ENCODE measurements around the gene ISG15.

Gene ISG15

DNA sequence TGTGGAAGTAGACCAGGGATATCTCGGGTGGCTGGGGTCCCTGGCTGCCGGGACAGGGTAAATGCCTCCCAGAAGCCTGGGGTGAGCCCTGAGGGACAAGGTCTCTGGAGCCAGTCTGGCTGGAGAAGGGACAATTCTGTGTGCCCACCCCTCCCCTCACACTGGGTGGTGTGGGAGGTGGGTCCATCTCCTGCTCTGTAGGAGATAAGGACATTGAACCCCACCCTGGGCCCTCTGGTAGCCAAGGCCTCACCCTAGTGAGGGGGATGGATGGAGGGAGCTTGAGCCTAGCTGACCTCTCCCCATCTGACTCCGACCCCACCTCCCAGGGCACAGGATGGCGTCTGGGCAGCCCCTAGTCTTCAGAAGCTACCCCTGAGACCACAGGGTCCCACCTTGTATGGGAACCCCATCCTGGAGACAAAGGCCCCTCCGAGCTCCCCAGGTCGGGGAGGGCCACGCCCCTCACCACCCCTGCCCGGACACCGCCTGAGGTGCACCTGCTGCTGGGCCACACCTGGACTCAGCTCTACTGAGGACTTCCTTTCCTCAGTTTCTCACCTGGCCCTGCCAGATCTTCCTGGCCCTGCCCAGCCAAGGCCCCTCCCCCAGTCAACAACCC lies 11.0 kb downstream of the ISG15 start:
- peak overlapping the region; percentile 28 for H2BK120ac ChIP-seq (ENCODE audit: insufficient read depth, low read length, poor library complexity)
- H2BK12ac ChIP-seq (ENCODE audit: low read length), result peak overlapping the region; percentile 71
- H3K9me3 ChIP-seq (ENCODE audit: insufficient read depth, low read depth, low read length), result peaks cover 2% of the 10 kb centered on the region
- peak overlapping the region; percentile 36 for H3K4me2 ChIP-seq (ENCODE audit: low read length)
- peak overlapping the region; percentile 18 for H4K8ac ChIP-seq (ENCODE audit: low read depth, low read length)
- peak overlapping the region; percentile 13 for H3K18ac ChIP-seq (ENCODE audit: low read length)
- H4K91ac ChIP-seq (ENCODE audit: low read depth, low read length), result peak overlapping the region; percentile 72
- H3K14ac ChIP-seq (ENCODE audit: low read length), result peak overlapping the region; percentile 28
- H3K4ac ChIP-seq (ENCODE audit: low read depth, low read length), result peak overlapping the region; percentile 9
- H2BK5ac ChIP-seq (ENCODE audit: low read depth, low read length, poor library complexity), result peak overlapping the region; percentile 8
- H3K27me3 ChIP-seq (ENCODE audit: insufficient read depth, low read length), result no peaks in the 10 kb centered on the region
- H3K4me3 ChIP-seq (ENCODE audit: low read depth, low read length), result no peak overlapping the region
- peaks cover 12% of the 10 kb centered on the region for H3K79me2 ChIP-seq (ENCODE audit: control insufficient read depth, insufficient read depth, low read length, poor library complexity)
- peaks cover 24% of the 10 kb centered on the region for H3K79me1 ChIP-seq (ENCODE audit: low read length)
- no peak for DNase-seq
- H3K9ac ChIP-seq (ENCODE audit: low read length), result peak overlapping the region; percentile 36
- no peak overlapping the region for H4K12ac ChIP-seq (ENCODE audit: low read depth, low read length)
- H3K23ac ChIP-seq (ENCODE audit: low read length), result no peak overlapping the region
- no CpG with 5 or more reads among the region's 9 CpGs for WGBS (ENCODE audit: extremely low coverage, insufficient coverage, insufficient read length)
- H3K36me3 ChIP-seq (ENCODE audit: control insufficient read depth in 1 of 2, insufficient read depth in 2 of 2, low read length in 2 of 2), result peaks cover 35 to 36% of the 10 kb centered on the region in 2 experiments
- peak overlapping the region; percentile 11 for H3K27ac ChIP-seq (ENCODE audit: low read depth, low read length)
- peak overlapping the region; percentile 65 for H2AK5ac ChIP-seq (ENCODE audit: low read length)
- H2AFZ ChIP-seq (ENCODE audit: insufficient read depth, low read length, poor library complexity), result no peak overlapping the region
- peaks cover 42 to 46% of the 10 kb centered on the region in 2 experiments for H3K4me1 ChIP-seq (ENCODE audit: control insufficient read depth in 1 of 2, insufficient read depth in 2 of 2, low read length in 2 of 2)

- Histone ChIP-seq H2AK5ac (ENCODE audit: low read length) (peak overlapping the region; percentile 58), H3K23ac (ENCODE audit: low read length) (no peak overlapping the region), H3K36me3 (ENCODE audit: control insufficient read depth in 1 of 2, insufficient read depth in 2 of 2, low read length in 2 of 2) (peaks cover 35 to 36% of the 10 kb centered on the region in 2 experiments), H3K4me2 (ENCODE audit: low read length) (peak overlapping the region; percentile 36), H4K91ac (ENCODE audit: low read depth, low read length) (peak overlapping the region; percentile 99), H3K9ac (ENCODE audit: low read length) (peak overlapping the region; percentile 73), H3K14ac (ENCODE audit: low read length) (peak overlapping the region; percentile 62), H2BK5ac (ENCODE audit: low read depth, low read length, poor library complexity) (peak overlapping the region; percentile 78), H3K4me3 (ENCODE audit: low read depth, low read length) (no peak overlapping the region), H3K79me1 (ENCODE audit: low read length) (peaks cover 24% of the 10 kb centered on the region), H2BK120ac (ENCODE audit: insufficient read depth, low read length, poor library complexity) (peak overlapping the region; percentile 93), H3K18ac (ENCODE audit: low read length) (peak overlapping the region; percentile 36), H2BK12ac (ENCODE audit: low read length) (peak overlapping the region; percentile 86), H3K27ac (ENCODE audit: low read depth, low read length) (peak overlapping the region; percentile 18), H3K4ac (ENCODE audit: low read depth, low read length) (peak overlapping the region; percentile 81), H4K8ac (ENCODE audit: low read depth, low read length) (peak overlapping the region; percentile 79), H3K9me3 (ENCODE audit: insufficient read depth, low read depth, low read length) (peaks cover 3% of the 10 kb centered on the region), H2AFZ (ENCODE audit: insufficient read depth, low read length, poor library complexity) (peak overlapping the region; percentile 9), H4K12ac (ENCODE audit: low read depth, low read length) (peak overlapping the region; percentile 33), H3K27me3 (ENCODE audit: insufficient read depth, low read length) (no peaks in the 10 kb centered on the region), H3K4me1 (ENCODE audit: control insufficient read depth in 1 of 2, insufficient read depth in 2 of 2, low read length in 2 of 2) (peaks cover 42 to 46% of the 10 kb centered on the region in 2 experiments), H3K79me2 (ENCODE audit: control insufficient read depth, insufficient read depth, low read length, poor library complexity) (peaks cover 11% of the 10 kb centered on the region)
- WGBS (ENCODE audit: extremely low coverage, insufficient coverage, insufficient read length), result no CpG with 5 or more reads among the region's 31 CpGs
- DNase-seq, result peak; percentile 37 to 60
Observed at GRCh38 chr1:1024771-1025699, 11.7 kb downstream of the ISG15 start.

- Histone ChIP-seq H4K8ac (ENCODE audit: low read depth, low read length) (no peak overlapping the region), H3K4me1 (ENCODE audit: control insufficient read depth in 1 of 2, insufficient read depth in 2 of 2, low read length in 2 of 2) (peaks cover 42 to 46% of the 10 kb centered on the region in 2 experiments), H3K79me2 (ENCODE audit: control insufficient read depth, insufficient read depth, low read length, poor library complexity) (peaks cover 10% of the 10 kb centered on the region), H3K4me2 (ENCODE audit: low read length) (no peak overlapping the region), H3K27ac (ENCODE audit: low read depth, low read length) (no peak overlapping the region), H3K27me3 (ENCODE audit: insufficient read depth, low read length) (no peaks in the 10 kb centered on the region), H3K79me1 (ENCODE audit: low read length) (peaks cover 22% of the 10 kb centered on the region), H3K18ac (ENCODE audit: low read length) (no peak overlapping the region), H4K91ac (ENCODE audit: low read depth, low read length) (peak overlapping the region; percentile 42), H3K4ac (ENCODE audit: low read depth, low read length) (peak overlapping the region; percentile 15), H2BK5ac (ENCODE audit: low read depth, low read length, poor library complexity) (no peak overlapping the region), H4K12ac (ENCODE audit: low read depth, low read length) (no peak overlapping the region), H3K14ac (ENCODE audit: low read length) (no peak overlapping the region), H3K9ac (ENCODE audit: low read length) (no peak overlapping the region), H3K9me3 (ENCODE audit: insufficient read depth, low read depth, low read length) (peaks cover 5% of the 10 kb centered on the region), H2BK120ac (ENCODE audit: insufficient read depth, low read length, poor library complexity) (no peak overlapping the region), H2AK5ac (ENCODE audit: low read length) (no peak overlapping the region), H2AFZ (ENCODE audit: insufficient read depth, low read length, poor library complexity) (no peak overlapping the region), H3K23ac (ENCODE audit: low read length) (no peak overlapping the region), H2BK12ac (ENCODE audit: low read length) (peak overlapping the region; percentile 11), H3K4me3 (ENCODE audit: low read depth, low read length) (no peak overlapping the region), H3K36me3 (ENCODE audit: control insufficient read depth in 1 of 2, insufficient read depth in 2 of 2, low read length in 2 of 2) (peaks cover 35 to 36% of the 10 kb centered on the region in 2 experiments)
- no peak for DNase-seq
- no CpG with 5 or more reads among the region's 10 CpGs for whole genome bisulfite sequencing (ENCODE audit: extremely low coverage, insufficient coverage, insufficient read length)
Observed at GRCh38 chr1:1025730-1026129, 12.4 kb downstream of the ISG15 start.

DNA sequence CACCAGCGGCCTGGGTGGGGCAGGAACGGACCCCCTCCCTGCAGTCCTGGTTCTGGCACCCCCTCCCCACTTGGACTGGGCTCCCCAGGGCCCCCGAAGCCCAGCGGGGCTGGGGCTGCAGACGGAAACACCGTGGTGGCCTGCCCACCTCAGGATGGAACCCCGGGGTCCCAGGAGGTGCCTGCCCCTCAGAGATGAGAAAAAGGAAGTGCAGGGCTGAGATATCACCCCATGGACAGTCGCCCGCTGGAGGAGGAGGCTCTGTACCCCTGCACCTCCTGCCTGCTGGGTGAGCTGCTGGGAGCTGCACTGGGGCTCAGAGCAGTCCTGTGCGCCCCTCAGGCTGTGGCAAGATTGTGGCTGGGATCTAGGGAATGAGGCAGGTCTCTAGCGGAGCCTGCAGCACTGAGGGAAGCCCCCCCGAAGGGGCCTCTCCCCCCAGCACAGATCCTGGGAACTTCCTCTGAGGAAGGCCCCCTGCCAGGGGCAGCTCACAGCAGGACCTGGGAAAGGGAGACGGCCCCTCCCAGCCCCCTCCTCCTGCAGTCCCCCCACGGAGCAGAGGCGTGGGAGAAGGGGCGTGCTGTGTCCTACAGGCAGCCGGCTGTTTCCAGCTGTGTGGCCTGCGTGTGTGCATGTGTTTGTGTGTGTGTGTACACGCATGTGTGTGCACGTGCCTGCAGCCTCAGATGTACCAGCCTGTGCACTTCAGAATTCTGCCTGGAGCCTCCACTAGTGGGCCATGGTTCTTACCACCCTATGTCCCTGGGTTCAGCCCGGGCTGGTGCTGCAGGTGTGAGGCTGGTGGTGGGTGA lies 13.5 kb downstream of the ISG15 start:
- H4K12ac ChIP-seq (ENCODE audit: low read depth, low read length), result no peak overlapping the region
- no peak overlapping the region for H3K14ac ChIP-seq (ENCODE audit: low read length)
- no CpG with 5 or more reads among the region's 21 CpGs for WGBS (ENCODE audit: extremely low coverage, insufficient coverage, insufficient read length)
- peaks cover 5% of the 10 kb centered on the region for H3K79me2 ChIP-seq (ENCODE audit: control insufficient read depth, insufficient read depth, low read length, poor library complexity)
- no peak overlapping the region for H2BK5ac ChIP-seq (ENCODE audit: low read depth, low read length, poor library complexity)
- H3K79me1 ChIP-seq (ENCODE audit: low read length), result peaks cover 18% of the 10 kb centered on the region
- no peaks in the 10 kb centered on the region for H3K27me3 ChIP-seq (ENCODE audit: insufficient read depth, low read length)
- H3K27ac ChIP-seq (ENCODE audit: low read depth, low read length), result no peak overlapping the region
- peaks cover 8% of the 10 kb centered on the region for H3K9me3 ChIP-seq (ENCODE audit: insufficient read depth, low read depth, low read length)
- H3K4me1 ChIP-seq (ENCODE audit: control insufficient read depth in 1 of 2, insufficient read depth in 2 of 2, low read length in 2 of 2), result peaks cover 32 to 38% of the 10 kb centered on the region in 2 experiments
- H2BK12ac ChIP-seq (ENCODE audit: low read length), result no peak overlapping the region
- DNase-seq, result no peak
- no peak overlapping the region for H4K91ac ChIP-seq (ENCODE audit: low read depth, low read length)
- no peak overlapping the region for H4K8ac ChIP-seq (ENCODE audit: low read depth, low read length)
- H3K9ac ChIP-seq (ENCODE audit: low read length), result no peak overlapping the region
- H3K23ac ChIP-seq (ENCODE audit: low read length), result no peak overlapping the region
- no peak overlapping the region for H3K4ac ChIP-seq (ENCODE audit: low read depth, low read length)
- no peak overlapping the region for H2AFZ ChIP-seq (ENCODE audit: insufficient read depth, low read length, poor library complexity)
- H3K36me3 ChIP-seq (ENCODE audit: control insufficient read depth in 1 of 2, insufficient read depth in 2 of 2, low read length in 2 of 2), result peaks cover 36 to 38% of the 10 kb centered on the region in 2 experiments
- no peak overlapping the region for H3K4me3 ChIP-seq (ENCODE audit: low read depth, low read length)
- H3K4me2 ChIP-seq (ENCODE audit: low read length), result no peak overlapping the region
- no peak overlapping the region for H2AK5ac ChIP-seq (ENCODE audit: low read length)
- H2BK120ac ChIP-seq (ENCODE audit: insufficient read depth, low read length, poor library complexity), result no peak overlapping the region
- H3K18ac ChIP-seq (ENCODE audit: low read length), result no peak overlapping the region
